Measurements from ENCODE around the gene PIEZO2. TPM values are rescaled to one million over a fixed set of nuclear protein-coding genes. Genes with fewer than 3 reads are reported as not detected.

The PIEZO2 gene
- total and polyA plus RNA-seq, 4 donors: 2.6 to 233 (median 18.8) TPM

DNA sequence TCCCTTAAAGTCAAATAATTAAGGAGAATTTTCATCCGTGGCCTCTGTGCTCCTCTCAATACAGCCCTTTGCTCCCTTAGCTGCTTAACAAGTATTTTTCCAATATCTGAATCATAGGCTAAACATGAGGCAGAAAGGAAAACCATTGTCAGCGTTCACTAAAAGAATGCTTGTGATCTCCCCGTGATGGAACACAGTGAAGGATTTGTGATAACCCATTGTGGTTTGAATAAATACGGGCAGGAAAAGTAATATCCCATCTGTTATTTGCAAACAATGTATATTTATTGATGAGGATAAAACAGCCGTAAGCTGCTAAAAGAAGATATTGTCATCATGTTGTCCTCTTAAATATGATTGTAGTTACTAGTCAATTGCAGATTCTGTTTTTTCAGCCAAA lies 365.4 kb downstream of the PIEZO2 start:
- no peak overlapping the region for H3K4me3 ChIP-seq
- H3K36me3 ChIP-seq (ENCODE audit: control insufficient read depth in 4 of 4, insufficient read depth in 4 of 4, low read length in 4 of 4): peaks cover 0 to 58% (median 21%) of the 10 kb centered on the region in 4 donors
- DNase-seq (no peak), ATAC-seq (ENCODE audit: insufficient read depth, low FRiP score) (no peak)
- no peaks in the 10 kb centered on the region for H3K4me1 ChIP-seq (ENCODE audit: control insufficient read depth in 5 of 5, insufficient read depth in 5 of 5, low read length in 5 of 5)
- H3K27ac ChIP-seq (ENCODE audit: low read depth in 1 of 2, low read length in 1 of 2): no peak overlapping the region
- H3K9ac ChIP-seq (ENCODE audit: insufficient read depth in 1 of 2, low read length in 2 of 2): no peak overlapping the region
- 79 to 90% methylated on average over 5 of the region's 5 CpGs for WGBS, 2 donors
- no peaks in the 10 kb centered on the region for H3K27me3 ChIP-seq (ENCODE audit: control insufficient read depth in 3 of 3, insufficient read depth in 3 of 3, low read length in 2 of 3)
- TF ChIP-seq, protein P1, sequence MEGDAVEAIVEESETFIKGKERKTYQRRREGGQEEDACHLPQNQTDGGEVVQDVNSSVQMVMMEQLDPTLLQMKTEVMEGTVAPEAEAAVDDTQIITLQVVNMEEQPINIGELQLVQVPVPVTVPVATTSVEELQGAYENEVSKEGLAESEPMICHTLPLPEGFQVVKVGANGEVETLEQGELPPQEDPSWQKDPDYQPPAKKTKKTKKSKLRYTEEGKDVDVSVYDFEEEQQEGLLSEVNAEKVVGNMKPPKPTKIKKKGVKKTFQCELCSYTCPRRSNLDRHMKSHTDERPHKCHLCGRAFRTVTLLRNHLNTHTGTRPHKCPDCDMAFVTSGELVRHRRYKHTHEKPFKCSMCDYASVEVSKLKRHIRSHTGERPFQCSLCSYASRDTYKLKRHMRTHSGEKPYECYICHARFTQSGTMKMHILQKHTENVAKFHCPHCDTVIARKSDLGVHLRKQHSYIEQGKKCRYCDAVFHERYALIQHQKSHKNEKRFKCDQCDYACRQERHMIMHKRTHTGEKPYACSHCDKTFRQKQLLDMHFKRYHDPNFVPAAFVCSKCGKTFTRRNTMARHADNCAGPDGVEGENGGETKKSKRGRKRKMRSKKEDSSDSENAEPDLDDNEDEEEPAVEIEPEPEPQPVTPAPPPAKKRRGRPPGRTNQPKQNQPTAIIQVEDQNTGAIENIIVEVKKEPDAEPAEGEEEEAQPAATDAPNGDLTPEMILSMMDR (IDR thresholded peaks at IDR 0.05; ENCODE audit: control extremely low read depth, extremely low read depth): no peak
- no peaks in the 10 kb centered on the region for H3K9me3 ChIP-seq (ENCODE audit: control insufficient read depth in 4 of 4, insufficient read depth in 3 of 4, low read length in 3 of 4)

DNA sequence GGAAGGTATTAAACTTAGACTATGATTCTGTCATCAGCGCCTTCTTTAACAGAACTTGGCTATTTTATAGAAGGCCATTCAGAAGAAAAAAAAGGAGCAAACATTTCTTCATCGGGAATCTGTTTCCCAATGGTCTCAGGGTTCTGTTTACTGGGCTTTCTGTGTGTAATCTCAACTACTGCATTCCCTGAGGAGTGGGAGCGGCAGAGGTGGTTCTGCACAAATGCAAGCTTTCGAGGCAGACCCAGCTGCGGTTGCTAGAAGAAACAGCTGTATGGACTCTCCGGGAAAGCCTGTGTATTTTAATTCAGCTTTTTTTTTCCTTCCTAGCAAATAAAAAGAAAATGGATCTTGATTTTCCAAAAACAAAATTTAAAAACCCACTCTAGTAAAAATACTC lies 372.9 kb downstream of the PIEZO2 start:
- Histone ChIP-seq H3K36me3 (ENCODE audit: control insufficient read depth in 4 of 4, insufficient read depth in 4 of 4, low read length in 4 of 4) (peaks cover 0 to 62% (median 21%) of the 10 kb centered on the region in 4 donors), H3K4me3 (no peak overlapping the region), H3K27me3 (ENCODE audit: control insufficient read depth in 3 of 3, insufficient read depth in 3 of 3, low read length in 2 of 3) (no peaks in the 10 kb centered on the region), H3K9ac (ENCODE audit: insufficient read depth in 1 of 2, low read length in 2 of 2) (no peak overlapping the region), H3K9me3 (ENCODE audit: control insufficient read depth in 4 of 4, insufficient read depth in 3 of 4, low read length in 3 of 4) (peaks cover 0 to 5% (median 0%) of the 10 kb centered on the region in 4 donors), H3K4me1 (ENCODE audit: control insufficient read depth in 5 of 5, insufficient read depth in 5 of 5, low read length in 5 of 5) (no peaks in the 10 kb centered on the region), H3K27ac (ENCODE audit: low read depth in 1 of 2, low read length in 1 of 2) (no peak overlapping the region)
- DNase-seq (no peak), ATAC-seq (ENCODE audit: insufficient read depth, low FRiP score) (no peak)
- TF ChIP-seq, protein P1 (IDR thresholded peaks at IDR 0.05; ENCODE audit: control extremely low read depth, extremely low read depth): no peak
- WGBS, 2 donors: 79 to 82% methylated on average over 6 of the region's 6 CpGs

DNA sequence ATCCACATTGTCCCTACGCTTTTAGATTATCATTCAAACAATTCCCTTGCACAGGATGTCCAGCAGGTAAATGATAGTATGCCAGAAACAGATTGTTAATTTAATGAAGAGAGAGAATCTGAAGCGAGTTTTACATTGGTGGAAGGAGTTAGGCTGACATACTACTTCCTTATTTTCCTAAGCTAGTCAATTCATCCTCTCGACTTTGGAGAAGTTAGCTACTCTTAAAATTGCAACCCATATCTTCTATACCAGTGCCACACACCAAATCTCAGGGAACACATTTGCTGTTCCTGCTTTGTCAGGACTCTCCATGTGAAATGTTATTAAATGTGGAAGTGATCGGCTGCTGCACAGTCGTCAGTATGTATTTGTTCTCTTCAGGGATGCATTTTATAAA lies 374.3 kb downstream of the PIEZO2 start:
- H3K4me1 ChIP-seq (ENCODE audit: control insufficient read depth in 5 of 5, insufficient read depth in 5 of 5, low read length in 5 of 5): no peaks in the 10 kb centered on the region
- ATAC-seq (ENCODE audit: insufficient read depth, low FRiP score): no peak
- DNase-seq: no peak
- TF ChIP-seq, protein P1 (IDR thresholded peaks at IDR 0.05; ENCODE audit: control extremely low read depth, extremely low read depth): no peak
- no peaks in the 10 kb centered on the region for H3K27me3 ChIP-seq (ENCODE audit: control insufficient read depth in 3 of 3, insufficient read depth in 3 of 3, low read length in 2 of 3)
- no peak overlapping the region for H3K27ac ChIP-seq (ENCODE audit: low read depth in 1 of 2, low read length in 1 of 2)
- 65 to 70% methylated on average over 5 of the region's 5 CpGs for WGBS, 2 donors
- peaks cover 0 to 68% (median 24%) of the 10 kb centered on the region in 4 donors for H3K36me3 ChIP-seq (ENCODE audit: control insufficient read depth in 4 of 4, insufficient read depth in 4 of 4, low read length in 4 of 4)
- no peak overlapping the region for H3K4me3 ChIP-seq
- no peak overlapping the region for H3K9ac ChIP-seq (ENCODE audit: insufficient read depth in 1 of 2, low read length in 2 of 2)
- H3K9me3 ChIP-seq (ENCODE audit: control insufficient read depth in 4 of 4, insufficient read depth in 3 of 4, low read length in 3 of 4): peaks cover 0 to 5% (median 0%) of the 10 kb centered on the region in 4 donors
